ENCODE results near the gene CCSER2.

GRCh38 chr10:84407388-84408049 is 79.1 kb downstream of the CCSER2 start:
- TF ChIP-seq, protein P1, sequence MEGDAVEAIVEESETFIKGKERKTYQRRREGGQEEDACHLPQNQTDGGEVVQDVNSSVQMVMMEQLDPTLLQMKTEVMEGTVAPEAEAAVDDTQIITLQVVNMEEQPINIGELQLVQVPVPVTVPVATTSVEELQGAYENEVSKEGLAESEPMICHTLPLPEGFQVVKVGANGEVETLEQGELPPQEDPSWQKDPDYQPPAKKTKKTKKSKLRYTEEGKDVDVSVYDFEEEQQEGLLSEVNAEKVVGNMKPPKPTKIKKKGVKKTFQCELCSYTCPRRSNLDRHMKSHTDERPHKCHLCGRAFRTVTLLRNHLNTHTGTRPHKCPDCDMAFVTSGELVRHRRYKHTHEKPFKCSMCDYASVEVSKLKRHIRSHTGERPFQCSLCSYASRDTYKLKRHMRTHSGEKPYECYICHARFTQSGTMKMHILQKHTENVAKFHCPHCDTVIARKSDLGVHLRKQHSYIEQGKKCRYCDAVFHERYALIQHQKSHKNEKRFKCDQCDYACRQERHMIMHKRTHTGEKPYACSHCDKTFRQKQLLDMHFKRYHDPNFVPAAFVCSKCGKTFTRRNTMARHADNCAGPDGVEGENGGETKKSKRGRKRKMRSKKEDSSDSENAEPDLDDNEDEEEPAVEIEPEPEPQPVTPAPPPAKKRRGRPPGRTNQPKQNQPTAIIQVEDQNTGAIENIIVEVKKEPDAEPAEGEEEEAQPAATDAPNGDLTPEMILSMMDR (IDR thresholded peaks at IDR 0.05) = no peak
- TF ChIP-seq ZFX (IDR thresholded peaks at IDR 0.05; ENCODE audit: borderline replicate concordance) = no peak
